Muscle layer of colon (tissue), 2 donors: ENCODE measurements around the gene ZNF496.
"Not testable (repeated sequence)": the region's sequence is repeated elsewhere in the genome, so short reads cannot be mapped to it uniquely, and the experiment has no call there.

ENCODE experiments used
- H3K27ac ChIP-seq: one replicate; pipeline ENCODE4 v1.7.0; 2013; ENCODE audit warnings: low read depth, mild to moderate bottlenecking, low read length, moderate library complexity
- H3K27me3 ChIP-seq, 2 donors: one replicate each; pipeline ENCODE4 v1.7.0; 2013; ENCODE audit warnings: low read length in 2 of 2, mild to moderate bottlenecking in 2 of 2; ENCODE audit not compliant: insufficient read depth in 2 of 2, control insufficient read depth in 1 of 2
- H3K36me3 ChIP-seq: one replicate; pipeline ENCODE4 v1.7.0; 2013; ENCODE audit warnings: mild to moderate bottlenecking, low read length; ENCODE audit not compliant: insufficient read depth
- H3K4me1 ChIP-seq: one replicate; pipeline ENCODE4 v1.7.0; 2013; ENCODE audit warnings: mild to moderate bottlenecking, low read length; ENCODE audit not compliant: insufficient read depth
- H3K4me3 ChIP-seq, 2 donors: one replicate each; pipeline ENCODE4 v1.7.0; 2013; ENCODE audit warnings: low read length in 2 of 2, low read depth in 1 of 2, mild to moderate bottlenecking in 1 of 2, moderate library complexity in 1 of 2
- H3K9ac ChIP-seq: one replicate; pipeline ENCODE4 v1.7.0; 2013; ENCODE audit warnings: low read length
- H3K9me3 ChIP-seq: one replicate; pipeline ENCODE4 v1.7.0; 2013; ENCODE audit warnings: mild to moderate bottlenecking, low read length
- donor health status: abdominal sarcoma.
- donor health status: Adenocarcinoma of cecum.

The ZNF496 gene

DNA sequence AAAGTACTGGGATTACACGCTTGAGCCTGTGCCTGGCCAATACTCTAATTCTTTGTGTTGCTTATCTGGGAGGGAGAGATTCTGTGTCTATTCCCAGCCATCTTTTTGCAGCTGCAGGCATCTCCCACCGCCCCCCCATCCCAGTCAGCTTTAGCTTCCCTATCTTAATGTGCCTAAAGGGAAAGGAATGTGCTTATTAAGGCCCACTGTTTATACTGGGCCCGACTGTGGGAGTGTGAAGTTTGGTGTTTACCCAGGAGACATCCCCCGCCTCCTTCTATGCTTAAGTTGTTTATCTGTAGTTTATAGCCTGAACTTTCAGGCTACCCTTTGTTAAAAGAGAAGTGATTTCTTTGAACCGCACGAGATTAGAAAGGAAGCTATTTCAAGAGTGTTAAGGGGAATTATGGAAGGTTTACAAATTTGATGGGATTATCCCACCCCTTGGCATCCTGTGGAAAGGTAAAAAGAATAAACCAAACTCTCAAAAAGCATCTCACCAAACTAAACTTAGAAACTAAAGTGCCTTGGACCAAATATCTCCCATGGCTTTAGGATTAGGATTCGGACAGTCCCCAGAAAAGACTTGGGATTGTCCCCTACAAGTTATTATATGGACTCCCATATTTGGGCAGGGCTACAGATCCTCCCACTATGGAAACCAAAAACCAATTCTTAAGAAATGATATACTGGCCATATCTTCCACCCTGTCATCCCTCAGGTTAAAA is 25.5 kb upstream of the ZNF496 start:
- H3K9ac ChIP-seq, result no peak overlapping the region
- peaks cover 0 to 6% of the 10 kb centered on the region in 2 donors for H3K27me3 ChIP-seq
- H3K27ac ChIP-seq, result no peak overlapping the region
- H3K4me1 ChIP-seq, result peaks cover 14% of the 10 kb centered on the region
- H3K36me3 ChIP-seq, result no peaks in the 10 kb centered on the region
- H3K4me3 ChIP-seq, result no peak overlapping the region
- no peaks in the 10 kb centered on the region for H3K9me3 ChIP-seq

DNA sequence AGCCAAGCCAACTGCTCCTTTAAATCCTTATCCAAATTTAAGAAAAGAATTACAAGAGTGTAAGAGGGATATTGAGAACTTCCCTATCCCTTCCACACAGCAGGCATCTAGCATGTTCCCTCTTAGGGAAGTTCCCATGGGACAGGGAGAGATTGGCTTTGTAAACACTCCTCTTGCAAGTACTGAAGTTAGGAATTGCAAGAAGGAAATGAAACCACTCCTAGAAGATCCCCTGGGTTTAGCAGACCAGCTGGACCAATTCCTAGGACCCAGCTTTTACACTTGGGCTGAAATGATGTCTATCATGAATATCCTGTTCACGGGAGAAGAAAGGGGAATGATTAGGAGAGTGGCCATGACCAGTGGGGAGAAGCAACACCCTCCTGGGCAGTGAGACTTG is 23.5 kb upstream of the ZNF496 start:
- not testable (repeated sequence) for H3K9me3 ChIP-seq, H3K27ac ChIP-seq, H3K4me1 ChIP-seq, H3K36me3 ChIP-seq, H3K27me3 ChIP-seq, H3K9ac ChIP-seq, H3K4me3 ChIP-seq

DNA sequence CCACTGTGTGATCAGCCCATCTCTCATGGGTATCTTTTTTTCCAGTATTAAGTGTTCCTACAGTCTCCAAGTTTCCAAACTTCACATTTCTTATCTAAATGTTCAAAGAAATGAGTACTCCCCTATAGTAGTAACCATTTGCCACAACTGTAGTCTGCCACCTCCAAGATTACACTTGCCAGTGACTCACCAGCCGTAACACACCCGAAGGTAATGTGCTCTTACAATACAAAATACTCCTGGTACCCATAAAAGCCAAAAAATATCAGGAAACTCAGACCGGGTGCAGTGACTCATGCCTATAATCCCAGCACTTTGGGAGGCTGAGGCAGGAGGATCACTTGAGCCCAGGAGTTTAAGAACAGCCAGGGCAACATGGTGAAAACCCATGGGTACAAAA is 20.5 kb upstream of the ZNF496 start:
- H3K9me3 ChIP-seq, result no peaks in the 10 kb centered on the region
- H3K36me3 ChIP-seq, result no peaks in the 10 kb centered on the region
- H3K27me3 ChIP-seq, result peaks cover 0 to 11% of the 10 kb centered on the region in 2 donors
- H3K4me1 ChIP-seq, result no peaks in the 10 kb centered on the region
- no peak overlapping the region for H3K4me3 ChIP-seq
- no peak overlapping the region for H3K27ac ChIP-seq
- no peak overlapping the region for H3K9ac ChIP-seq

DNA sequence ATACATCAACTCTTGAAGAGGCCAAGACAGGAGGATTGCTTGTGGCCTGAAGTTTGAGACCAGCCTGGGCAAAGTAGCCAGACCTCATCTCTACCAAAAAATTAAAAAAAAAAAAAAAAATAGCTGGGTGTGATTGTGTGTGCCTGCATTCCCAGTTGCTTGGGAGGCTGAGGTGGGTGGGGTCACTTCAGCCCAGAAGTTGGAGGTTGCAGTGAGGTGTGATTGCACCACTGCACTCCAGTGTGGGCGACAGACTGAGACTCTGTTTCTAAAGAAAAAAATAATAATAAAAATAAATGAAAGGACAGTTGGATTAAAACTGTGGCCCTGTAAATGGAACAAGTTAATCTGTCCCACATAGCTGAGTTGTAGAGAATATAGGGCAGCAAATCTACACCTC is 18.9 kb upstream of the ZNF496 start:
- Histone ChIP-seq H3K27me3 (peaks cover 0 to 8% of the 10 kb centered on the region in 2 donors), H3K4me1 (no peaks in the 10 kb centered on the region), H3K9me3 (no peaks in the 10 kb centered on the region), H3K27ac (no peak overlapping the region), H3K4me3 (no peak overlapping the region), H3K9ac (no peak overlapping the region), H3K36me3 (no peaks in the 10 kb centered on the region)

DNA sequence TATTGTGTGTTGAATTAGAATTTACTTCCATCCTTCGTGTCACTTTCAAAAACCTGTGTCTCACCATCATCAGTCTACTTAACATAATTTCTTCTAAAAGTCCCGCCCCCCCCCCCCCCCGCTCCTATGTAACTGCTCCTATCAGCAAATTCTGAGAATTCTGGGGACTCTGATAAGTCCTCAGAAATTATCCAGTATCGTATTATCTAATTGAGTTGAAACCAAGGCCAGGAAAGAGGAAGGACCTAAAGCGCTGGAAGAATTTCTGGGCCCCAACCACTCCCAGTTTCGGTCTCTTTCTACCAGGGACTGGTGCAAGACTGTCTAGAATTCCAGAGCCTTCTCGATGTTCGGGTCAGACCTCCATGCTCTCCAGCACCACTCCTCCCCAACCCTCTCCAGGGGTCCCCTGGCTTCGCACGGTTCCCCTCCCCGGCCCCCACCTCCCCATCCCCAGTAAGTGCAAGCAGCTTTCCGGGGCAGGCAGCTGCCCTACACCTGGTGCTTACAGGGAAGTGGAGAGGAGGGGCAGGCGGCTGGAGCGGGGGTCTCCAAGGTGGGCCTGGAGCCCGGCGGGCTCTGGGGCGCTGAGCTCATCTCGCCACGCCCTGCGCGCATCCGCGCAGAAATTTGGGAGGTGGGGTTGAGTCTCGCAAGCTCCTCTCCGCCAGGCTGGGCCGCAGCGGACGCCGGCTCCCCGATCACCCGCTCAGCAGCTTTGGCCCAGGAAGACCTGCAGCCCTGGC is 16.0 kb upstream of the ZNF496 start:
- Histone ChIP-seq H3K27me3 (peaks cover 0 to 8% of the 10 kb centered on the region in 2 donors), H3K9ac (no peak overlapping the region), H3K9me3 (no peaks in the 10 kb centered on the region), H3K27ac (no peak overlapping the region), H3K4me1 (no peaks in the 10 kb centered on the region), H3K36me3 (no peaks in the 10 kb centered on the region), H3K4me3 (no peak overlapping the region)

DNA sequence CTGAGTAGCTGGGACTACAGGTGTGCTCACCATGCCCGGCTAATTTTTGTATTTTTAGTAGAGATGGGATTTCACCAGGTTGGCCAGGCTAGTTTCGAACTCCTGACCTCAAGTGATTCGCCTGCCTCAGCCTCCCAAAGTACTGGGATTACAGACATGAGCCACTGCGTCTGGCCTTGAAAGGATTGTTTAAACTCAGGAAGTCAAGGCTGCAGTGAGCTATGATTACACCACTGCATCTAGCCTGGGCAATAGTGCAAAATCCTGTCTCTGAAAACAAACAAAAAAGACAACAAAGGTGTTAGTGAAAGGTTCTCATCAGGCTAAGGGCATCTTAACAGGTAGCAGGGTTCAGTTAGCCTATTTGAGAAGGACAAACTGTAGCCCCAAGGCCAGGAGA is 14.2 kb upstream of the ZNF496 start:
- Histone ChIP-seq H3K27ac (no peak overlapping the region), H3K4me3 (no peak overlapping the region), H3K27me3 (peaks cover 0 to 8% of the 10 kb centered on the region in 2 donors), H3K9ac (no peak overlapping the region), H3K36me3 (no peaks in the 10 kb centered on the region), H3K4me1 (no peaks in the 10 kb centered on the region), H3K9me3 (no peaks in the 10 kb centered on the region)

DNA sequence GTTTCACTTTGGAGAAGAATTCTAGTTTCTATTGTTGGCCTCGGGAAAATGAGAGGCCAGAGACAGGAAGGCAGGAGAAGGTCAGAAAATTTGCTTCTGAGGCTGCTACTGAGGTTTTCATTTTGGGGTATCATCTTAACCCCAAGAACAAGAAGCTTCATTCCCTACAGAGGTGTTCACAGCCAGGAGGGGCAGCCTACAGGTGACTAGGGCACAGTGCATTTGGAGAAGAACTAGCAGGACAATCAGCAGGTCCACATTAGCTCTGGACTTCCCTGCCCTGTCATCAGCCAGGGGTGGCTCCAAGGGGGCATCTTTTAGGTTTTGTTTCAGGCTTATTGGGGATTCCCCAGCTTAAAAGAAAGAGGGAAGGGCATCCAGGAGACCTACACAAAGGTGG is 12.1 kb upstream of the ZNF496 start:
- Histone ChIP-seq H3K9ac (no peak overlapping the region), H3K9me3 (no peaks in the 10 kb centered on the region), H3K27ac (no peak overlapping the region), H3K4me1 (no peaks in the 10 kb centered on the region), H3K27me3 (peaks cover 0 to 5% of the 10 kb centered on the region in 2 donors), H3K36me3 (peaks cover 10% of the 10 kb centered on the region), H3K4me3 (no peak overlapping the region)

DNA sequence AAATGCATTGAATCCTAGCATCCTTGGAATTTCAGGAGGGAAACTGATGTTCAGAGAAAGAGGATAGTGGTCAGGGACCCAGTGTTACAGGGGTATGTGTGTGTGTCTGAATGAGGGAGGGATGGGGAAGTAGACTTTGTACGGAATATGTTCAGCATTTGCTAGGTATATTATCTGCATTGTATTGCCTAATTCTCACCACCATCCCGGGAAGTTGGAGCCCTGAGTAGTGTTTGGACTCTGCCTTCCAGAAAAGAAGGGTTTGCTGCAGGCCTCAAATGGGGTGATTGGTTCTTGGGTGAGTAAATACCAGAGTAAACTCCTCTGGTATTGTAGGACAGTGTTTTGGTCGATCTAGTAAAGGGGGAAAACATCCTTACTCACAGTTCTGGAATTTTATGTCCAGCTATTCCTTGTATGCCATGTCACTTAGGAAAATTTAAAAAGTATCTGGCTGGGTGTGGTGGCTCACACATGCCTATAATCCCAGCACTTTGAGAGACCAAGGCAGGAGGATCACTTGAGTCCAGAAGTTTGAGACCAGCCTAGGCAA is 7.1 kb upstream of the ZNF496 start:
- Histone ChIP-seq H3K27me3 (no peaks in the 10 kb centered on the region), H3K27ac (no peak overlapping the region), H3K9ac (no peak overlapping the region), H3K9me3 (no peaks in the 10 kb centered on the region), H3K36me3 (peaks cover 10% of the 10 kb centered on the region), H3K4me1 (peaks cover 10% of the 10 kb centered on the region), H3K4me3 (no peak overlapping the region)

DNA sequence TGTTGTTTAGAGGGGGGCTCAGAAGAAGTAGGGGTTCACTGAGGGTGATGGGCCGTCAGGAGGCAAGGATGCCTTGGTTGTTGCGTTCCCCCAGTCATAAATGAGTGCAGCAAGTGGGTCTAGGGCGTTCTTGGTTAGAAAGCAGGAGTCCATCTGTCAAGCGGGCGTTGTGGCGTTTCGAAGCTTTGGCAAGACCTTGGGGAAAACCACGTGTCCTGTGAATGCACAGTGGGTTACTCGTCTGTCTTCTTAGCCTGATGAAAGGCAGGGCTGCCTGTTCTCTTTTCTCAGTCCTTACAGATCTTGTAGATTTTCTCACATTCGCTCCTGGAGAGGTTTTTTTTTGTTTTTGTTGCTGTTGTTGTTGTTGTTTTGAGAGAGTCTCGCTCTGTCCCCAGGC is 6.3 kb upstream of the ZNF496 start:
- Histone ChIP-seq H3K36me3 (peaks cover 10% of the 10 kb centered on the region), H3K9me3 (no peaks in the 10 kb centered on the region)

DNA sequence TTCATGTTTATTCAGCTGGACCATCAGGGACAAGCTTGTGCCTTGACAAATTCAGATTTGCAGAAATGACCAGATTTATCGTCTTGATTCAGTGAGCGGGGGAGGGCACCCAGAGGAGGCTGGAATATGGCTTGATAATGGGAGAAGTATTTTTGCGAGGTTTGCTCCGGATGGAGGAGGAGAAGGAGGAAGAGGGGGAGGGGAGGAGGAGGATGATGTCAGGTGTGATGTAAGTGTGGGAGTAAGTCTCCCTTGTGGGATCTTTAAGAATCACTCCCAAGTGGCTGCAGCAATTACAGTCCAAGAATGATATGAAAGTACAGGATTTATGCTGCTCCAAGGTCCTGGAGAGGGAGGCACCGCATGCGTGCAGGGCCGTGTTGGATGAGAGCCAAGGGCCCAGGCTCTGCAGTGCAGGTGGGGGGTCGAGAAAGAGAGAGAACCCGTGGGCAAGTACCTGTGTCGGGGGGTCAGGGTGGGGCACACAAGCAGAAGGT is 5.6 kb upstream of the ZNF496 start:
- Histone ChIP-seq H3K4me1 (peaks cover 22% of the 10 kb centered on the region), H3K4me3 (no peak overlapping the region), H3K27me3 (no peaks in the 10 kb centered on the region), H3K27ac (no peak overlapping the region), H3K9ac (no peak overlapping the region), H3K36me3 (peaks cover 10% of the 10 kb centered on the region), H3K9me3 (no peaks in the 10 kb centered on the region)

More for the DNA sequence above, 6.3 kb upstream of the ZNF496 start:
- no peaks in the 10 kb centered on the region for H3K27me3 ChIP-seq
- no peak overlapping the region for H3K4me3 ChIP-seq
- H3K27ac ChIP-seq, result no peak overlapping the region
- H3K9ac ChIP-seq, result no peak overlapping the region
- peaks cover 18% of the 10 kb centered on the region for H3K4me1 ChIP-seq

DNA sequence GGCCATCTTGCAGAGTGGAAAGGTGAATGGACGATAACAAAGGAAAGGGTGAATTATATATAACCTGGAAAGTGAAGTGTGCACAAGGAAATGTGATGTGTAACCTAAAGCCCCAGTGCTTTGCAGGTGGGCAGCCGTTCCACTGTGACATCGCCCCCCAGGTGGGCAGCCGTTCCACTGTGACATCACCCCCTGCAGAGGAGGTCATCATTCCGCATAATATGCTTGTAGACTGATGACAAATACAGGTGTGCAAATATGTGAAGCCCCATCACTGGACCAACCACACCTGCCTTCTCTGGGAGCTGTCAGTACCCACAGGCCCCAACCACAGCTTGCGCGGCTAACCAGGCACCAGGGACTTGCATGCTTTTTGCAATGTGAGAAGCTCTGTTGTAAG is 4.7 kb upstream of the ZNF496 start:
- no peak overlapping the region for H3K27ac ChIP-seq

More for the DNA sequence above, 4.7 kb upstream of the ZNF496 start:
- H3K9ac ChIP-seq, result no peak overlapping the region
- H3K4me1 ChIP-seq, result peaks cover 22% of the 10 kb centered on the region
- no peak overlapping the region for H3K4me3 ChIP-seq
- peaks cover 10% of the 10 kb centered on the region for H3K36me3 ChIP-seq
- no peaks in the 10 kb centered on the region for H3K27me3 ChIP-seq
- H3K9me3 ChIP-seq, result no peaks in the 10 kb centered on the region
